GM06990 (cell line): Measurements from ENCODE around the gene NOP9.

Experiments used
- DNase-seq: peaks from one replicate; pipeline ENCODE4 v3.0.0-alpha.2; 2011; ENCODE audit not compliant: insufficient read length; ENCODE audit errors: extremely low read depth
- H3K27me3 ChIP-seq: replicated peaks from 2 replicates; pipeline ENCODE4 v1.6.0; 2011; ENCODE audit warnings: low read length; ENCODE audit not compliant: control insufficient read depth, insufficient read depth
- H3K36me3 ChIP-seq: 2 replicates; pipeline ENCODE4 v1.5.1; 2011; ENCODE audit warnings: low read length; ENCODE audit not compliant: control insufficient read depth, insufficient read depth
- H3K4me3 ChIP-seq: replicated peaks from 2 replicates; pipeline ENCODE4 v1.5.1; 2011; ENCODE audit warnings: low read depth, mild to moderate bottlenecking, control low read depth, low read length
- CTCF ChIP-seq: IDR thresholded peaks from 2 replicates; pipeline ENCODE4 v1.5.1; 2011; ENCODE audit warnings: low read length, control low read depth, mild to moderate bottlenecking, inconsistent platforms; ENCODE audit not compliant: insufficient read depth, poor library complexity, severe bottlenecking

The NOP9 gene

GRCh38 chr14:24261969-24262327 is 37.7 kb upstream of the NOP9 start:
- DNase-seq: no peak
- H3K4me3 ChIP-seq: no peak overlapping the region
- H3K27me3 ChIP-seq: no peaks in the 10 kb centered on the region
- peaks cover 18% of the 10 kb centered on the region for H3K36me3 ChIP-seq
- no peak for TF ChIP-seq CTCF

GRCh38 chr14:24262821-24263733 is 36.6 kb upstream of the NOP9 start, which contains the start of gene TGM1:
TSS of gene TGM1 (minus strand) at chr14:24263177. CDS start at chr14:24262352, 825 bp downstream.
- DNase-seq: no peak
- Histone ChIP-seq H3K36me3 (peaks cover 21% of the 10 kb centered on the region), H3K27me3 (no peaks in the 10 kb centered on the region), H3K4me3 (no peak within 1 kb of the TSS)
- no peak for TF ChIP-seq CTCF

DNA sequence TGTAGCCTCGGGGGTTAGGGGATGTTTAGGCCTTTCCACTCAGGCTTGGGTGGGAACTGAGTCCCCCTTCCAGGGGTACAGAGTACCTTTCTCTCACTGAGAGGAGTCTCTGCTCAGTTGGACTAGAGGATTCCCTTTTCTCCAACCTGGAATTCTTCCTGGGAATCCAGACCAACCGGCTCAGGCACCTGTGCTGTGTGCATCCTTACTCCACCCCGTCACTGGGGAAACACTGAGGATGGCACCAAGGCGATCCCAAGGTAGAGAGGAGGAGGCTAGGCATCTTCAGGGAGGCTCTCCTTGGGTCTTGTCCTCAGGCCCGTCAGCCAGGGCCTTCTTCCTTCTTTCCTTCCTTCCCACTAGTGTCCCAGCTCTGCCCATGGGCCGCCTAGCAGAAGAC is 35.8 kb upstream of the NOP9 start:
- no peak for TF ChIP-seq CTCF

DNA sequence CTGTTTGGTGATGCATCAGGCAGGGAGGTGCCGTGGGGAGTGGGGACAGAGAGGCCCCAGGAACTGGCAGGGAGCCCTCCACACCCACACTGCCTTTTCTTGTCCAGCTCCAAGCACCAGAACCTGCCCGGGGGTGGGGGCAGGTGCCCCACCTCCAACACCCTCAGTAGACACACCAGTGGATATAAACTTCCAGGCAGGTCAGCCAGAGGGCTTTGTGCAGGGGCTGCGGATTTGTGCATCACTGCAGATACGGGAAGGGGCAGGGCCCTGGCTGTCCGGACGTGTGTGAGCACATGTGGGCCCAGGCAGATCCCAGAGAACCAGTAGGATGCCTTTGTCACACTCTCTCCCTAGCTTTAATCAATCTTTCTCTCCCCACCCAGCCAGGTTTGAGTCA is 35.4 kb upstream of the NOP9 start:
- no peaks in the 10 kb centered on the region for H3K27me3 ChIP-seq
- no peak for TF ChIP-seq CTCF
- DNase-seq: no peak
- H3K4me3 ChIP-seq: no peak overlapping the region
- H3K36me3 ChIP-seq: peaks cover 26% of the 10 kb centered on the region

More for the DNA sequence above, 35.8 kb upstream of the NOP9 start:
- H3K4me3 ChIP-seq: no peak overlapping the region
- no peak for DNase-seq
- H3K27me3 ChIP-seq: no peaks in the 10 kb centered on the region
- peaks cover 23% of the 10 kb centered on the region for H3K36me3 ChIP-seq

GRCh38 chr14:24266344-24267244 is 33.1 kb upstream of the NOP9 start:
- DNase-seq: no peak
- H3K4me3 ChIP-seq: no peak overlapping the region
- H3K36me3 ChIP-seq: peaks cover 28% of the 10 kb centered on the region
- no peak for TF ChIP-seq CTCF
- H3K27me3 ChIP-seq: no peaks in the 10 kb centered on the region
